ENCODE results near the gene SYNDIG1. TPM values are rescaled to one million over a fixed set of nuclear protein-coding genes. Genes with fewer than 3 reads are reported as not detected.

SYNDIG1 gene
- total RNA-seq, 4 donors from 2014 or later: 0.51 to 3.4 (median 2.8) TPM; not detected in 1

- DNase-seq: no peak
- H3K4me1 ChIP-seq: no peaks in the 10 kb centered on the region
- TF ChIP-seq, protein P1, sequence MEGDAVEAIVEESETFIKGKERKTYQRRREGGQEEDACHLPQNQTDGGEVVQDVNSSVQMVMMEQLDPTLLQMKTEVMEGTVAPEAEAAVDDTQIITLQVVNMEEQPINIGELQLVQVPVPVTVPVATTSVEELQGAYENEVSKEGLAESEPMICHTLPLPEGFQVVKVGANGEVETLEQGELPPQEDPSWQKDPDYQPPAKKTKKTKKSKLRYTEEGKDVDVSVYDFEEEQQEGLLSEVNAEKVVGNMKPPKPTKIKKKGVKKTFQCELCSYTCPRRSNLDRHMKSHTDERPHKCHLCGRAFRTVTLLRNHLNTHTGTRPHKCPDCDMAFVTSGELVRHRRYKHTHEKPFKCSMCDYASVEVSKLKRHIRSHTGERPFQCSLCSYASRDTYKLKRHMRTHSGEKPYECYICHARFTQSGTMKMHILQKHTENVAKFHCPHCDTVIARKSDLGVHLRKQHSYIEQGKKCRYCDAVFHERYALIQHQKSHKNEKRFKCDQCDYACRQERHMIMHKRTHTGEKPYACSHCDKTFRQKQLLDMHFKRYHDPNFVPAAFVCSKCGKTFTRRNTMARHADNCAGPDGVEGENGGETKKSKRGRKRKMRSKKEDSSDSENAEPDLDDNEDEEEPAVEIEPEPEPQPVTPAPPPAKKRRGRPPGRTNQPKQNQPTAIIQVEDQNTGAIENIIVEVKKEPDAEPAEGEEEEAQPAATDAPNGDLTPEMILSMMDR (IDR thresholded peaks at IDR 0.05): no peak
- no peak for TF ChIP-seq POLR2A (IDR thresholded peaks at IDR 0.05)
- intact Hi-C loops (cut with DNase I; ENCODE audit: low total_unique reads): no loop called here
- H3K27ac ChIP-seq: no peak overlapping the region
- no peaks in the 10 kb centered on the region for H3K9me3 ChIP-seq
- H3K36me3 ChIP-seq: no peaks in the 10 kb centered on the region
- no peaks in the 10 kb centered on the region for H3K27me3 ChIP-seq
- no peak overlapping the region for H3K4me3 ChIP-seq
Observed at GRCh38 chr20:24583169-24583792, 113.9 kb downstream of the SYNDIG1 start.

DNA sequence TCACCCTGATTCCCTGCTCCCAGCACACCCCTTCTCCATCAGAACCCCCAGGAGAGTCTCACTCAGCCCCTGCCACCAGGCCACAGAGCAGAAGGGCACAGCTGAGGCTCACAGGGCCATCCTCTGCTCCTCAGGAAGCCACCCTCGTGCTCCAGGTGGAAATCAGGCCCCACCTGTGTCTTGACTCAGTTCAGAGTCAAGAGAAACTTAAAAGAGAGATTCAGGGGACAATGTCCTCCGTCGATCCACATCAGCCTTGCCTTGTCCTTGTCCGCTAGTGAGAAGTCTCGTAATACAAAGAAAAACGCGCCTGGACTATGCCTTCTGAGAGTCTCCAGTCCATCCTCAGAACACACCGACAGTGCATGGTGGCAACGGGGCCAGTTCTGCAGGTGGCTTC is 114.6 kb downstream of the SYNDIG1 start:
- no peak overlapping the region for H3K4me3 ChIP-seq
- no peak overlapping the region for H3K27ac ChIP-seq
- intact Hi-C loops (cut with DNase I; ENCODE audit: low total_unique reads): no loop called here
- TF ChIP-seq POLR2A (IDR thresholded peaks at IDR 0.05): no peak
- TF ChIP-seq, protein P1 (IDR thresholded peaks at IDR 0.05): no peak
- H3K27me3 ChIP-seq: no peaks in the 10 kb centered on the region
- H3K4me1 ChIP-seq: no peaks in the 10 kb centered on the region
- H3K36me3 ChIP-seq: no peaks in the 10 kb centered on the region
- no peaks in the 10 kb centered on the region for H3K9me3 ChIP-seq
- no peak for DNase-seq

DNA sequence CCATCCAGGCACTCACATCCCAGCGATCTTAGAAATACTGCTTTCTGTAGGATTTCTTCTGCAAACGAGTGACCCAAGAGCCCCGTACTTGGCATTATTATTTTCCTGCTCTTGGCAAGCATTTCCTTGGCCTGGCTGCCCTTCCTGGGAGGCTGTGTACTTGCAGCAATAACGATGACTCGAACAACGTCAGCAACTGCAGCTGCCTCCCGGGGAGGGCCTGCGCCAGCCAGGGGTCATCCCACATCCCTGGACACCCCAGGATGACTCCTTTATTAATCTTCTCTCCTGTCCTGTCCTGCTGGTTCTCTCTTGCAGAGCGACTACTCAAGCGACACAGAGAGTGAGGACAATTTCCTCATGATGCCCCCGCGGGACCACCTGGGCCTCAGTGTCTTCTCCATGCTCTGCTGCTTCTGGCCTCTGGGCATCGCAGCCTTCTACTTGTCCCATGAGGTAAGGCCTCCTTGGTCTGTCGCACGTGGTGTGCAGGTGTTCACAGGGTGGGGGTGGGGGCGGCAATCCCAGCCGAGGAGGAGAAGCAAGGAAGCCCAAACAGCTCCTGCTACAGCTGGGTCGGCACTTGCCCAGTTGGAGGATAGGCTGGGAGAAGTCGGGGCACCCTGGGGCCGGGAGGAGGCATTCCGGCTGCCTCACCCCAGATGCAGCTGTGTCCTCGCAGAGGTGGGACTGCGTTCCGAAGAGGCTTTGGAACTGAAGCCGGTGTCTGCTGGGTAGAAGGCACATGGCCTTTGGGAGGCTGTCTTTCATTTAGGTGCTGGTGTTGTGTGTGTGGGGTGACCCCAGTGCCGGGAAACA is 115.3 kb downstream of the SYNDIG1 start:
- no peaks in the 10 kb centered on the region for H3K36me3 ChIP-seq
- DNase-seq: no peak

GRCh38 chr20:24585796-24586522 is 116.5 kb downstream of the SYNDIG1 start:
- Histone ChIP-seq H3K4me3 (no peak overlapping the region), H3K4me1 (no peaks in the 10 kb centered on the region), H3K36me3 (no peaks in the 10 kb centered on the region), H3K9me3 (no peaks in the 10 kb centered on the region), H3K27me3 (no peaks in the 10 kb centered on the region), H3K27ac (no peak overlapping the region)
- TF ChIP-seq, protein P1 (IDR thresholded peaks at IDR 0.05): no peak
- TF ChIP-seq POLR2A (IDR thresholded peaks at IDR 0.05): no peak
- intact Hi-C loops (cut with DNase I; ENCODE audit: low total_unique reads): no loop called here
- no peak for DNase-seq

More for the DNA sequence above, 115.3 kb downstream of the SYNDIG1 start:
- Histone ChIP-seq H3K4me1 (no peaks in the 10 kb centered on the region), H3K9me3 (no peaks in the 10 kb centered on the region), H3K4me3 (no peak overlapping the region), H3K27ac (no peak overlapping the region), H3K27me3 (no peaks in the 10 kb centered on the region)
- intact Hi-C loops (cut with DNase I; ENCODE audit: low total_unique reads): no loop called here
- TF ChIP-seq, protein P1 (IDR thresholded peaks at IDR 0.05): no peak
- TF ChIP-seq POLR2A (IDR thresholded peaks at IDR 0.05): no peak

DNA sequence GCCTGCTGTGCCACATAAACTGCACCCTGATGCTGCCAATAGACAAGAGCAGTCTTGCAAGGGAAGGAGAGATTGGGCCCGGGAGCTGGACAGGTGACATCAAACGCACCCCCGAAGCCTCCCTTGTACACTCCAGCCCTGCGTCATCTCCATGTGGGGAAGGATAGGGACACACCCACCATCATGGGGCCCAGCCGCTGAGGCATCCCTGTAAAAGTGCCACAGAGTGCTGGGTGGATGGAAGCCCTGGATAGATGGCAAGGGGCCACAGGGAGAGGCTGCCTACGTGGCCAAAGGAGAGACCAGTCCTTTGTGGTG is 117.1 kb downstream of the SYNDIG1 start:
- no peaks in the 10 kb centered on the region for H3K27me3 ChIP-seq
- intact Hi-C loops (cut with DNase I; ENCODE audit: low total_unique reads): no loop called here
- no peak for DNase-seq
- no peaks in the 10 kb centered on the region for H3K36me3 ChIP-seq
- H3K4me1 ChIP-seq: no peaks in the 10 kb centered on the region
- H3K9me3 ChIP-seq: no peaks in the 10 kb centered on the region
- no peak for TF ChIP-seq POLR2A (IDR thresholded peaks at IDR 0.05)
- TF ChIP-seq, protein P1 (IDR thresholded peaks at IDR 0.05): no peak
- H3K27ac ChIP-seq: no peak overlapping the region
- H3K4me3 ChIP-seq: no peak overlapping the region

Data from uterus (tissue), 4 donors.